ENCODE measurements around the gene SGTB.

GRCh38 chr5:65693121-65693520 is 28.8 kb downstream of the SGTB start:
- no peak for TF ChIP-seq CTCF (conservative IDR thresholded peaks at IDR 0.05)
- TF ChIP-seq ZFX (IDR thresholded peaks at IDR 0.05): no peak

Measured in C4-2B (cell line).